Panc1 (cell line): Measurements from ENCODE around the gene UNC45B.

Source experiments
- CTCF ChIP-seq: fragments of 450-650 bp; IDR thresholded peaks from 2 replicates; pipeline ENCODE4 v1.5.1; 2017; ENCODE audit warnings: mild to moderate bottlenecking
- POLR2AphosphoS5 ChIP-seq: IDR thresholded peaks from 2 replicates; pipeline ENCODE4 v1.6.1; 2012; ENCODE audit warnings: mild to moderate bottlenecking, low read depth, low read length, moderate library complexity
- SIN3A ChIP-seq: IDR thresholded peaks from 2 replicates; pipeline ENCODE4 v1.6.1; 2012; ENCODE audit warnings: low read depth, mild to moderate bottlenecking, low read length, moderate library complexity, borderline replicate concordance; ENCODE audit not compliant: insufficient read depth
- TCF7L2 ChIP-seq: IDR thresholded peaks from 2 replicates; pipeline ENCODE4 v1.6.1; 2011; ENCODE audit warnings: mild to moderate bottlenecking, low read depth, low read length, inconsistent platforms

- no peak for TF ChIP-seq CTCF
- no peak for TF ChIP-seq POLR2AphosphoS5
- TF ChIP-seq SIN3A: no peak
- no peak for TF ChIP-seq TCF7L2
Measured at GRCh38 chr17:35121315-35121714, 26.3 kb upstream of the UNC45B start, which contains the start of gene FNDC8.
